SK-N-SH (cell line): ENCODE results near the gene SAE1. TPM values are rescaled to one million over a fixed set of nuclear protein-coding genes. Genes with fewer than 3 reads are reported as not detected.
A peak's percentile ranks its signal among the peaks of the same experiment; 100 is the strongest.

ENCODE experiments used
- CTCF ChIA-PET: fragments of 300-600, 350-600 bp; formaldehyde crosslinking; extraction: SDS; loops from one replicate; lab custom pipeline; 2021; lab: Yijun Ruan, JAX
- POLR2A ChIA-PET: fragments of 350-600 bp; sonication (Branson Sonifier 250); formaldehyde crosslinking; extraction: SDS; loops from one replicate; lab custom pipeline; 2020; ENCODE audit warnings: antibody characterized with exemption, inconsistent platforms; lab: Yijun Ruan, JAX
- DNase-seq: peaks from one replicate; pipeline ENCODE4 v3.0.0; 2012
- H2AFZ ChIP-seq: fragments of 200-600 bp; sonication (generic); 2 replicates; pipeline ENCODE4 v1.8.1; 2016; ENCODE audit warnings: antibody characterized with exemption, mild to moderate bottlenecking, low read depth
- H3F3A ChIP-seq: fragments of 200-600 bp; sonication (generic); replicated peaks from 2 replicates; pipeline ENCODE3; 2016; ENCODE audit warnings: antibody characterized with exemption, mild to moderate bottlenecking; ENCODE audit not compliant: insufficient read depth
- H3K27ac ChIP-seq, 2 experiments: fragments of 200-500 bp in 1 of 2; fragments of 200-600 bp in 1 of 2; sonication (Bioruptor generic) in 1 of 2; sonication (generic), shearing (Covaris generic) in 1 of 2; 2 replicates each; pipeline versions ENCODE4 v1.5.1 to v1.6.1; 2014 to 2016; ENCODE audit warnings: low read depth in 2 of 2, inconsistent platforms in 1 of 2, low read length in 1 of 2, mild to moderate bottlenecking in 1 of 2, mixed read lengths in 1 of 2
- H3K27me3 ChIP-seq: fragments of 200-600 bp; sonication (generic), shearing (Covaris generic); 2 replicates; pipeline ENCODE4 v1.6.1; 2016; ENCODE audit warnings: mixed run types; ENCODE audit not compliant: insufficient read depth
- H3K36me3 ChIP-seq, 2 experiments: fragments of 200-500 bp in 1 of 2; fragments of 200-600 bp in 1 of 2; sonication (Bioruptor generic) in 1 of 2; sonication (generic) in 1 of 2; replicated peaks in 1 of 2; 2 replicates each; pipeline versions ENCODE3 to v1.5.1; 2014 to 2016; ENCODE audit warnings: low read length in 1 of 2, mild to moderate bottlenecking in 1 of 2; ENCODE audit not compliant: insufficient read depth in 2 of 2, control insufficient read depth in 1 of 2
- H3K4me1 ChIP-seq, 2 experiments: fragments of 200-500 bp in 1 of 2; fragments of 200-600 bp in 1 of 2; sonication (Bioruptor generic) in 1 of 2; sonication (generic), shearing (Covaris generic) in 1 of 2; 2 replicates each; pipeline versions ENCODE4 v1.5.1 to v1.6.1; 2014 to 2016; ENCODE audit warnings: low read depth in 1 of 2, low read length in 1 of 2, mixed run types in 1 of 2; ENCODE audit not compliant: insufficient read depth in 2 of 2, control insufficient read depth in 1 of 2
- H3K4me2 ChIP-seq: fragments of 200-600 bp; sonication (generic), shearing (Covaris generic); 2 replicates; pipeline ENCODE4 v1.6.1; 2017; ENCODE audit warnings: mixed run types
- H3K4me3 ChIP-seq, 2 experiments: fragments of 200-500 bp in 1 of 2; fragments of 200-600 bp in 1 of 2; sonication (Bioruptor generic) in 1 of 2; sonication (generic), shearing (Covaris generic) in 1 of 2; 2 replicates each; pipeline versions ENCODE4 v1.5.1 to v1.8.1; 2014 to 2016; ENCODE audit warnings: low read depth in 2 of 2, inconsistent platforms in 1 of 2, low read length in 1 of 2, mild to moderate bottlenecking in 1 of 2, mixed read lengths in 1 of 2, moderate library complexity in 1 of 2
- H3K79me2 ChIP-seq: fragments of 200-600 bp; sonication (generic); 2 replicates; pipeline ENCODE4 v1.8.1; 2017; ENCODE audit warnings: mild to moderate bottlenecking; ENCODE audit not compliant: insufficient read depth
- H3K9ac ChIP-seq: fragments of 200-600 bp; sonication (generic); 2 replicates; pipeline ENCODE4 v1.6.1; 2017; ENCODE audit warnings: mixed run types
- H3K9me2 ChIP-seq: fragments of 200-600 bp; sonication (generic); 2 replicates; pipeline ENCODE4 v1.6.1; 2017; ENCODE audit warnings: mixed run types
- H3K9me3 ChIP-seq: fragments of 200-600 bp; sonication (generic); 2 replicates; pipeline ENCODE4 v1.6.1; 2017; ENCODE audit warnings: mixed run types, mild to moderate bottlenecking, moderate library complexity
- H4K20me1 ChIP-seq: fragments of 200-600 bp; sonication (generic); 2 replicates; pipeline ENCODE4 v1.6.1; 2017; ENCODE audit warnings: mild to moderate bottlenecking, mixed run types; ENCODE audit not compliant: insufficient read depth
- EP300 ChIP-seq, 2 experiments: IDR thresholded peaks; 2 replicates each; pipeline versions ENCODE4 v1.4.0 to v1.6.1; 2012; ENCODE audit warnings: borderline replicate concordance in 1 of 2, low read depth in 1 of 2, low read length in 1 of 2
- FOSL2 ChIP-seq: IDR thresholded peaks from 2 replicates; pipeline ENCODE4 v1.4.0; 2012; ENCODE audit warnings: low read depth, mild to moderate bottlenecking, moderate library complexity, borderline replicate concordance
- MXI1 ChIP-seq: IDR thresholded peaks from 2 replicates; pipeline ENCODE4 v1.6.1; 2012; ENCODE audit warnings: mild to moderate bottlenecking, low read depth, low read length, improper control_type of control experiment
- NFIC ChIP-seq: IDR thresholded peaks from 2 replicates; pipeline ENCODE4 v1.4.0; 2012; ENCODE audit warnings: borderline replicate concordance
- SIN3A ChIP-seq: IDR thresholded peaks from 2 replicates; pipeline ENCODE4 v1.6.1; 2012; ENCODE audit warnings: low read depth, mild to moderate bottlenecking, low read length, moderate library complexity, borderline replicate concordance
- SMC3 ChIP-seq: IDR thresholded peaks from 2 replicates; pipeline ENCODE4 v1.6.1; 2012; ENCODE audit warnings: low read depth, low read length, improper control_type of control experiment
- ZBTB33 ChIP-seq: IDR thresholded peaks from 2 replicates; pipeline ENCODE4 v1.4.0; 2012; ENCODE audit warnings: low read depth, borderline replicate concordance
- WGBS: methylation state at CpG from one replicate; pipeline ENCODE4 v1.1.6; 2017; ENCODE audit warnings: low lambda C conversion rate; 5-methylcytosine and 5-hydroxymethylcytosine counted together
- polyA plus RNA-seq, 3 experiments: library from polyadenylated mRNA; depleted of rRNA; stranded (reverse); fragments of >200 nt; gene quantifications; 2 replicates each; pipeline ENCODE4 v1.2.3, GENCODE V29; 2012
- TF ChIP-seq, protein P1 (sequence below): fragments of 200-600 bp; sonication (generic); IDR thresholded peaks from 2 replicates; pipeline ENCODE4 v1.6.1; 2017; ENCODE audit warnings: antibody characterized with exemption, mild to moderate bottlenecking, moderate library complexity
- TF ChIP-seq, protein P2 (sequence below): IDR thresholded peaks from 2 replicates; pipeline ENCODE4 v1.4.0; 2012; ENCODE audit warnings: low read depth

The SAE1 gene
- polyA plus RNA-seq, 1 of the 3 experiments (the other 2 are of a cell fraction) = 123 TPM

GRCh38 chr19:47230054-47230920 lies 99.7 kb downstream of the SAE1 start:
- peaks cover 29% of the 10 kb centered on the region for H4K20me1 ChIP-seq
- peak; percentile 86 for DNase-seq

More at GRCh38 chr19:47230054-47230920, 99.7 kb downstream of the SAE1 start:
- 1% methylated on average over 17 of the region's 84 CpGs for WGBS
- Histone ChIP-seq H3K27ac (peak overlapping the region; percentile 61 to 90), H3K9ac (peak overlapping the region; percentile 89), H3K4me3 (peak overlapping the region; percentile 49 to 93), H3K36me3 (peaks cover 0 to 4% of the 10 kb centered on the region in 2 experiments), H3F3A (peaks cover 49% of the 10 kb centered on the region), H3K27me3 (no peaks in the 10 kb centered on the region), H3K4me2 (peak overlapping the region; percentile 97), H3K4me1 (peaks cover 26 to 37% of the 10 kb centered on the region in 2 experiments), H3K9me2 (no peaks in the 10 kb centered on the region), H3K79me2 (peaks cover 58% of the 10 kb centered on the region), H3K9me3 (no peaks in the 10 kb centered on the region), H2AFZ (no peak overlapping the region)
- CTCF ChIA-PET = interaction anchor here (22.3 kb wide), 1 partner anchor 15 kb away, joined by 520 read pairs; no protein-coding TSS in a partner anchor
- POLR2A ChIA-PET = interaction anchor here (2.4 kb wide), 1 partner anchor 14 kb away, joined by 10 read pairs; no protein-coding TSS in a partner anchor
- peak; percentile 72; the same call in 1 of the 2 replicates for TF ChIP-seq MXI1
- TF ChIP-seq FOSL2 = no peak
- TF ChIP-seq, protein P1, sequence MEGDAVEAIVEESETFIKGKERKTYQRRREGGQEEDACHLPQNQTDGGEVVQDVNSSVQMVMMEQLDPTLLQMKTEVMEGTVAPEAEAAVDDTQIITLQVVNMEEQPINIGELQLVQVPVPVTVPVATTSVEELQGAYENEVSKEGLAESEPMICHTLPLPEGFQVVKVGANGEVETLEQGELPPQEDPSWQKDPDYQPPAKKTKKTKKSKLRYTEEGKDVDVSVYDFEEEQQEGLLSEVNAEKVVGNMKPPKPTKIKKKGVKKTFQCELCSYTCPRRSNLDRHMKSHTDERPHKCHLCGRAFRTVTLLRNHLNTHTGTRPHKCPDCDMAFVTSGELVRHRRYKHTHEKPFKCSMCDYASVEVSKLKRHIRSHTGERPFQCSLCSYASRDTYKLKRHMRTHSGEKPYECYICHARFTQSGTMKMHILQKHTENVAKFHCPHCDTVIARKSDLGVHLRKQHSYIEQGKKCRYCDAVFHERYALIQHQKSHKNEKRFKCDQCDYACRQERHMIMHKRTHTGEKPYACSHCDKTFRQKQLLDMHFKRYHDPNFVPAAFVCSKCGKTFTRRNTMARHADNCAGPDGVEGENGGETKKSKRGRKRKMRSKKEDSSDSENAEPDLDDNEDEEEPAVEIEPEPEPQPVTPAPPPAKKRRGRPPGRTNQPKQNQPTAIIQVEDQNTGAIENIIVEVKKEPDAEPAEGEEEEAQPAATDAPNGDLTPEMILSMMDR = peak; percentile 66
- no peak for TF ChIP-seq NFIC
- no peak for TF ChIP-seq EP300 (IDR thresholded peaks at IDR 0.05; ENCODE audit: borderline replicate concordance in 1 of 2, low read depth in 1 of 2, low read length in 1 of 2)
- TF ChIP-seq SMC3 = peak; percentile 25; the same call in 1 of the 2 replicates
- TF ChIP-seq, protein P2, sequence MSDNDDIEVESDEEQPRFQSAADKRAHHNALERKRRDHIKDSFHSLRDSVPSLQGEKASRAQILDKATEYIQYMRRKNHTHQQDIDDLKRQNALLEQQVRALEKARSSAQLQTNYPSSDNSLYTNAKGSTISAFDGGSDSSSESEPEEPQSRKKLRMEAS = peak; percentile 67; the same call in 1 of the 2 replicates
- TF ChIP-seq SIN3A = peak; percentile 27; the same call in 1 of the 2 replicates
- no peak for TF ChIP-seq ZBTB33
